Common myeloid progenitor, CD34-positive (primary cell): ENCODE results near the gene IRF9.

ENCODE experiments used
- CTCF ChIA-PET: fragments of 350-600 bp; sonication (Branson Sonifier 250); formaldehyde crosslinking; loops from one replicate; lab custom pipeline; 2021; ENCODE audit warnings: antibody characterized with exemption; lab: Charles Lee
- POLR2A ChIA-PET: fragments of 350-600 bp; sonication (Branson Sonifier 250); formaldehyde crosslinking; loops from one replicate; lab custom pipeline; 2021; ENCODE audit warnings: antibody characterized with exemption; lab: Charles Lee
- DNase-seq, 3 donors: peaks; one replicate each; pipeline versions ENCODE4 v3.0.0 to v3.0.0-alpha.2; 2013
- H3K27ac ChIP-seq, 2 experiments: 1 replicate in 1 of 2; 2 replicates in 1 of 2; pipeline ENCODE4 v1.7.0; 2013; ENCODE audit warnings: inconsistent platforms in 2 of 2, low read length in 2 of 2, mild to moderate bottlenecking in 2 of 2, low read depth in 1 of 2, moderate library complexity in 1 of 2; ENCODE audit not compliant: severe bottlenecking in 2 of 2, insufficient read depth in 1 of 2, poor library complexity in 1 of 2
- H3K27me3 ChIP-seq, 5 experiments: replicated peaks in 2 of 5; 1 replicate in 3 of 5; 2 replicates in 2 of 5; pipeline versions ENCODE4 v1.6.1 to v1.7.0; 2013; ENCODE audit warnings: low read length in 4 of 5, mild to moderate bottlenecking in 2 of 5, moderate library complexity in 2 of 5, inconsistent platforms in 1 of 5; ENCODE audit not compliant: insufficient read depth in 5 of 5, control insufficient read depth in 4 of 5
- H3K36me3 ChIP-seq, 4 experiments: 1 replicate in 2 of 4; 2 replicates in 2 of 4; pipeline versions ENCODE4 v1.6.1 to v1.7.0; 2013; ENCODE audit warnings: low read length in 3 of 4, control low read depth in 1 of 4, mild to moderate bottlenecking in 1 of 4; ENCODE audit not compliant: control insufficient read depth in 4 of 4, insufficient read depth in 4 of 4
- H3K4me1 ChIP-seq, 4 experiments: 1 replicate in 3 of 4; 2 replicates in 1 of 4; pipeline versions ENCODE4 v1.6.1 to v1.7.1; 2013; ENCODE audit warnings: low read length in 3 of 4, mild to moderate bottlenecking in 3 of 4, control low read depth in 1 of 4, inconsistent platforms in 1 of 4, moderate library complexity in 1 of 4; ENCODE audit not compliant: control insufficient read depth in 4 of 4, insufficient read depth in 4 of 4; ENCODE audit errors: control extremely low read depth in 1 of 4
- H3K4me3 ChIP-seq, 7 experiments: 1 replicate in 4 of 7; 2 replicates in 3 of 7; pipeline versions ENCODE4 v1.5.1 to v1.7.0; 2013; ENCODE audit warnings: mild to moderate bottlenecking in 7 of 7, low read length in 6 of 7, moderate library complexity in 6 of 7, inconsistent platforms in 2 of 7, low read depth in 2 of 7, control low read depth in 1 of 7; ENCODE audit not compliant: insufficient read depth in 4 of 7, control insufficient read depth in 1 of 7; ENCODE audit errors: extremely low read depth in 1 of 7
- H3K9me3 ChIP-seq, 5 experiments: 1 replicate in 4 of 5; 2 replicates in 1 of 5; pipeline versions ENCODE4 v1.6.1 to v1.7.1; 2013; ENCODE audit warnings: low read length in 4 of 5, mild to moderate bottlenecking in 2 of 5, inconsistent platforms in 1 of 5, low read depth in 1 of 5, moderate library complexity in 1 of 5; ENCODE audit not compliant: control insufficient read depth in 4 of 5, insufficient read depth in 2 of 5; ENCODE audit errors: control extremely low read depth in 1 of 5
- WGBS: methylation state at CpG from one replicate; pipeline ENCODE4 v1.1.5; 2013; ENCODE audit not compliant: insufficient coverage; 5-methylcytosine and 5-hydroxymethylcytosine counted together

IRF9 gene

GRCh38 chr14:24131549-24131966 lies 29.5 kb upstream of the IRF9 start:
- Histone ChIP-seq H3K4me1 (peaks cover 0 to 28% (median 18%) of the 10 kb centered on the region in 4 experiments), H3K27ac (no peak overlapping the region), H3K36me3 (no peaks in the 10 kb centered on the region), H3K9me3 (no peaks in the 10 kb centered on the region), H3K27me3 (no peaks in the 10 kb centered on the region), H3K4me3 (no peak overlapping the region)
- DNase-seq: no peak
- POLR2A ChIA-PET: no interaction called here
- CTCF ChIA-PET: interaction anchor here (2.6 to 5.7 kb wide), 3 partner anchors 9 to 29 kb away, joined by 9 to 46 read pairs (median 11); partner anchors contain the start of genes DCAF11, EMC9, IRF9 and NRL
- WGBS: 96% methylated on average over 10 of the region's 15 CpGs

DNA sequence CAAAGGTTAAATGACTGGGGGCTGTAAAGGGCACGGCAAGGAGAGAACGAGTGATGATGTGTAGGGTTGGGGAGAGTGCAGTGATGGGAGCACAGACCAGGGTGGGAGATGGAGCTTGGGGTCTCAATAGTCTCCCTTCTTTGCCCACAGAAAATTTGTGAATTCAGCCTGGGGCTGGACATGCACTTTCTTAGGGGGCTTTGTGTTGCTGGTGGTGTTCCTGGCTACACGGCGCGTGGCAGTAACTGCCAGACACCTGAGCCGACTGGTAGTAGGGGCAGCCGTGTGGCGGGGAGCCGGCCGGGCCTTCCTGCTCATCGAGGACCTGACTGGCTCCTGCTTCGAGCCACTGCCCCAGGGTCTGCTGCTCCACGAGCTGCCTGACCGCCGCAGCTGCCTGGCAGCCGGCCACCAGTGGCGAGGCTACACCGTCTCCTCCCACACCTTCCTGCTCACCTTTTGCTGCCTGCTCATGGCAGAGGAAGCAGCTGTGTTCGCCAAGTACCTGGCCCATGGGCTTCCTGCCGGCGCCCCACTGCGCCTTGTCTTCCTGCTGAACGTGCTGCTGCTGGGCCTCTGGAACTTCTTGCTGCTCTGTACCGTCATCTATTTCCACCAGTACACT lies 28.9 kb upstream of the IRF9 start:
- DNase-seq: peak in 1 of 3 donors; percentile 33
- Histone ChIP-seq H3K27me3 (no peaks in the 10 kb centered on the region), H3K4me3 (peak overlapping the region in 1 of 7 experiments; percentile 26), H3K36me3 (peaks cover 0 to 2% (median under 1%) of the 10 kb centered on the region in 4 experiments), H3K27ac (no peak overlapping the region), H3K4me1 (peaks cover 0 to 34% (median 24%) of the 10 kb centered on the region in 4 experiments), H3K9me3 (no peaks in the 10 kb centered on the region)
- 37% methylated on average over 22 of the region's 24 CpGs for WGBS
- ChIA-PET CTCF (interaction anchor here (2.6 to 5.7 kb wide), 3 partner anchors 9 to 28 kb away, joined by 9 to 46 read pairs (median 11); partner anchors contain the start of genes DCAF11, EMC9, IRF9 and NRL), POLR2A (interaction anchor here (1.0 kb wide), 1 partner anchor 9 kb away, joined by 3 read pairs; the partner anchor contains the start of gene EMC9)

GRCh38 chr14:24132976-24133375 lies 28.1 kb upstream of the IRF9 start:
- CTCF ChIA-PET: interaction anchor here (1.2 to 5.7 kb wide), 4 partner anchors 8 to 27 kb away, joined by 3 to 46 read pairs (median 10); partner anchors contain the start of genes DCAF11, EMC9, IRF9 and NRL

GRCh38 chr14:24133735-24134134 lies 27.3 kb upstream of the IRF9 start:
- Histone ChIP-seq H3K27ac (no peak overlapping the region), H3K27me3 (no peaks in the 10 kb centered on the region), H3K4me1 (peaks cover 0 to 41% (median 27%) of the 10 kb centered on the region in 4 experiments), H3K9me3 (no peaks in the 10 kb centered on the region), H3K36me3 (peaks cover 5 to 17% (median 14%) of the 10 kb centered on the region in 4 experiments), H3K4me3 (no peak overlapping the region)
- no CpG with 5 or more reads among the region's 1 CpG for WGBS
- peak in 1 of 3 donors; percentile 39 for DNase-seq
- ChIA-PET POLR2A (interaction anchor here (0.9 kb wide), 1 partner anchor 12 kb away, joined by 3 read pairs; no protein-coding TSS in a partner anchor), CTCF (interaction anchor here (1.2 to 5.7 kb wide), 5 partner anchors 7 to 27 kb away, joined by 3 to 46 read pairs (median 9); partner anchors contain the start of genes DCAF11, EMC9, IRF9 and NRL)

More at GRCh38 chr14:24132976-24133375, 28.1 kb upstream of the IRF9 start:
- Histone ChIP-seq H3K27me3 (no peaks in the 10 kb centered on the region), H3K27ac (no peak overlapping the region), H3K36me3 (peaks cover 0 to 10% (median 8%) of the 10 kb centered on the region in 4 experiments), H3K9me3 (no peaks in the 10 kb centered on the region), H3K4me1 (peaks cover 0 to 41% (median 27%) of the 10 kb centered on the region in 4 experiments), H3K4me3 (no peak overlapping the region)
- no peak for DNase-seq
- POLR2A ChIA-PET: interaction anchor here (1.0 kb wide), 1 partner anchor 8 kb away, joined by 3 read pairs; the partner anchor contains the start of gene EMC9
- no CpG with 5 or more reads among the region's 2 CpGs for WGBS

- 11% methylated on average over 9 of the region's 9 CpGs for whole genome bisulfite sequencing
- peak in 1 of 3 donors; percentile 23 for DNase-seq
- Histone ChIP-seq H3K4me1 (peaks cover 2 to 54% (median 35%) of the 10 kb centered on the region in 4 experiments), H3K4me3 (peak overlapping the region; percentile 52 to 96 (median 87)), H3K27me3 (no peaks in the 10 kb centered on the region), H3K36me3 (peaks cover 5 to 27% (median 16%) of the 10 kb centered on the region in 4 experiments), H3K9me3 (no peaks in the 10 kb centered on the region), H3K27ac (peak overlapping the region in 1 of 2 experiments; percentile 68)
- CTCF ChIA-PET: interaction anchor here (0.7 to 6.4 kb wide), 9 partner anchors 11 to 77 kb away, joined by 3 to 61 read pairs (median 5); partner anchors contain the start of genes DCAF11, IRF9, NRL and PSME2
- POLR2A ChIA-PET: interaction anchor here (0.7 to 1.5 kb wide), 4 partner anchors 12 to 26 kb away, joined by 3 to 10 read pairs (median 3); partner anchors contain the start of genes DCAF11, NRL and RNF31
Measured at GRCh38 chr14:24135584-24135833, 25.6 kb upstream of the IRF9 start.

GRCh38 chr14:24135834-24136683 lies 25.0 kb upstream of the IRF9 start, which contains the start of gene PSME1:
Gene PSME1, plus strand, starts transcription at chr14:24136194. Its CDS starts 69 bp downstream, at chr14:24136263.
- WGBS: under 1% methylated on average over 36 of the region's 75 CpGs

More at GRCh38 chr14:24135834-24136683, 25.0 kb upstream of the IRF9 start, which contains the start of gene PSME1:
- ChIA-PET POLR2A (interaction anchor here (0.7 to 1.5 kb wide), 5 partner anchors 11 to 26 kb away, joined by 3 to 10 read pairs (median 3); partner anchors contain the start of genes DCAF11, NRL, PSME2 and RNF31), CTCF (interaction anchor here (0.7 to 6.4 kb wide), 10 partner anchors 11 to 78 kb away, joined by 3 to 61 read pairs (median 6); partner anchors contain the start of genes DCAF11, IRF9, NRL and PSME2)
- H3K27me3 ChIP-seq: no peaks in the 10 kb centered on the region
- peak within 1 kb of the TSS; percentile 71 to 96 (median 87) for H3K4me3 ChIP-seq
- peak within 1 kb of the TSS; percentile 58 to 83 for H3K27ac ChIP-seq
- H3K4me1 ChIP-seq: peaks cover 2 to 56% (median 36%) of the 10 kb centered on the region in 4 experiments
- DNase-seq: peak; percentile 88 to 95 (median 94)
- H3K9me3 ChIP-seq: no peaks in the 10 kb centered on the region
- peaks cover 5 to 27% (median 16%) of the 10 kb centered on the region in 4 experiments for H3K36me3 ChIP-seq
